Glutamatergic neuron (in vitro differentiated cells): ENCODE measurements around the gene NNT. TPM values are rescaled to one million over a fixed set of nuclear protein-coding genes. Genes with fewer than 3 reads are reported as not detected.

ENCODE experiments used
- DNase-seq: peaks from one replicate; pipeline ENCODE4 v3.0.0; 2022
- H3K27ac Mint-ChIP-seq: one replicate; pipeline ENCODE4 v1.8.0; 2020; ENCODE audit warnings: mild to moderate bottlenecking, mixed read lengths, inconsistent platforms; ENCODE audit not compliant: unreplicated experiment
- H3K27me3 Mint-ChIP-seq: one replicate; pipeline ENCODE4 v1.8.0; 2020; ENCODE audit warnings: mild to moderate bottlenecking, moderate library complexity, mixed read lengths, inconsistent platforms; ENCODE audit not compliant: unreplicated experiment
- H3K36me3 Mint-ChIP-seq: one replicate; pipeline ENCODE4 v1.8.0; 2020; ENCODE audit warnings: mild to moderate bottlenecking, mixed read lengths, inconsistent platforms; ENCODE audit not compliant: unreplicated experiment
- H3K4me1 Mint-ChIP-seq: one replicate; pipeline ENCODE4 v1.8.0; 2020; ENCODE audit warnings: mild to moderate bottlenecking, low read depth, mixed read lengths, inconsistent platforms; ENCODE audit not compliant: unreplicated experiment
- H3K4me3 Mint-ChIP-seq: one replicate; pipeline ENCODE4 v1.8.0; 2020; ENCODE audit warnings: mild to moderate bottlenecking, mixed read lengths, inconsistent platforms; ENCODE audit not compliant: unreplicated experiment
- H3K9me3 Mint-ChIP-seq: one replicate; pipeline ENCODE4 v1.8.0; 2020; ENCODE audit warnings: mild to moderate bottlenecking, moderate library complexity, mixed read lengths, inconsistent platforms; ENCODE audit not compliant: unreplicated experiment
- total RNA-seq: library from RNA; stranded (reverse); fragmentation: NEBNext Ultra II Directional; extraction: Animal tissue kit (Norgen Biotek cat#: 25700); gene quantifications from one replicate; pipeline ENCODE4 v1.2.1, GENCODE V29; 2021; ENCODE audit not compliant: unreplicated experiment
- TF ChIP-seq, protein P1 (sequence below): fragments of 200-600 bp; sonication (generic); IDR thresholded peaks from one replicate; pipeline ENCODE4 v1.5.0; 2021; ENCODE audit not compliant: partially characterized antibody, unreplicated experiment

NNT gene
- total RNA-seq, 1 donor from 2014 or later = 152 TPM

- TF ChIP-seq, protein P1, sequence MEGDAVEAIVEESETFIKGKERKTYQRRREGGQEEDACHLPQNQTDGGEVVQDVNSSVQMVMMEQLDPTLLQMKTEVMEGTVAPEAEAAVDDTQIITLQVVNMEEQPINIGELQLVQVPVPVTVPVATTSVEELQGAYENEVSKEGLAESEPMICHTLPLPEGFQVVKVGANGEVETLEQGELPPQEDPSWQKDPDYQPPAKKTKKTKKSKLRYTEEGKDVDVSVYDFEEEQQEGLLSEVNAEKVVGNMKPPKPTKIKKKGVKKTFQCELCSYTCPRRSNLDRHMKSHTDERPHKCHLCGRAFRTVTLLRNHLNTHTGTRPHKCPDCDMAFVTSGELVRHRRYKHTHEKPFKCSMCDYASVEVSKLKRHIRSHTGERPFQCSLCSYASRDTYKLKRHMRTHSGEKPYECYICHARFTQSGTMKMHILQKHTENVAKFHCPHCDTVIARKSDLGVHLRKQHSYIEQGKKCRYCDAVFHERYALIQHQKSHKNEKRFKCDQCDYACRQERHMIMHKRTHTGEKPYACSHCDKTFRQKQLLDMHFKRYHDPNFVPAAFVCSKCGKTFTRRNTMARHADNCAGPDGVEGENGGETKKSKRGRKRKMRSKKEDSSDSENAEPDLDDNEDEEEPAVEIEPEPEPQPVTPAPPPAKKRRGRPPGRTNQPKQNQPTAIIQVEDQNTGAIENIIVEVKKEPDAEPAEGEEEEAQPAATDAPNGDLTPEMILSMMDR = no peak
- Mint-ChIP-seq H3K27ac (no peak overlapping the region), H3K36me3 (peaks cover 7% of the 10 kb centered on the region), H3K4me1 (no peaks in the 10 kb centered on the region), H3K27me3 (no peaks in the 10 kb centered on the region), H3K4me3 (no peak overlapping the region), H3K9me3 (peaks cover 2% of the 10 kb centered on the region)
- no peak for DNase-seq
Observed at GRCh38 chr5:43674536-43674935, 71.6 kb downstream of the NNT start.

DNA sequence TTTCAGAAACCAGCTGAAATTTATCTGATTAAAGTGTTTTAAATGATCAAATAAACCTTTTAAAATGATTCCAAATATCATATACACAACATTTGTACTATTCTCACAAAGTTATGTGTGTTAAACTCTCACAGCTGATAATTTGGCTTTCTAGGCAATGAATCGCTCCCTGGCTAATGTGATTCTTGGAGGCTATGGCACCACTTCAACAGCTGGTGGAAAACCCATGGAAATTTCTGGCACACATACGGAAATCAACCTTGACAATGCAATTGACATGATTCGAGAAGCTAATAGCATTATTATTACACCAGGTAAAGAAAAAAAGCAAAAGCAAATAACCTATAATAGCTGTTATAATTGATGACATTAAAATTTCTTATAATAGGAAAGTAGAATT, 72.4 kb downstream of the NNT start:
- TF ChIP-seq, protein P1 = no peak
- peaks cover under 1% of the 10 kb centered on the region for H3K4me1 Mint-ChIP-seq
- H3K36me3 Mint-ChIP-seq = peaks cover 7% of the 10 kb centered on the region
- peaks cover 2% of the 10 kb centered on the region for H3K9me3 Mint-ChIP-seq
- no peak overlapping the region for H3K4me3 Mint-ChIP-seq
- no peak for DNase-seq
- no peak overlapping the region for H3K27ac Mint-ChIP-seq
- no peaks in the 10 kb centered on the region for H3K27me3 Mint-ChIP-seq

DNA sequence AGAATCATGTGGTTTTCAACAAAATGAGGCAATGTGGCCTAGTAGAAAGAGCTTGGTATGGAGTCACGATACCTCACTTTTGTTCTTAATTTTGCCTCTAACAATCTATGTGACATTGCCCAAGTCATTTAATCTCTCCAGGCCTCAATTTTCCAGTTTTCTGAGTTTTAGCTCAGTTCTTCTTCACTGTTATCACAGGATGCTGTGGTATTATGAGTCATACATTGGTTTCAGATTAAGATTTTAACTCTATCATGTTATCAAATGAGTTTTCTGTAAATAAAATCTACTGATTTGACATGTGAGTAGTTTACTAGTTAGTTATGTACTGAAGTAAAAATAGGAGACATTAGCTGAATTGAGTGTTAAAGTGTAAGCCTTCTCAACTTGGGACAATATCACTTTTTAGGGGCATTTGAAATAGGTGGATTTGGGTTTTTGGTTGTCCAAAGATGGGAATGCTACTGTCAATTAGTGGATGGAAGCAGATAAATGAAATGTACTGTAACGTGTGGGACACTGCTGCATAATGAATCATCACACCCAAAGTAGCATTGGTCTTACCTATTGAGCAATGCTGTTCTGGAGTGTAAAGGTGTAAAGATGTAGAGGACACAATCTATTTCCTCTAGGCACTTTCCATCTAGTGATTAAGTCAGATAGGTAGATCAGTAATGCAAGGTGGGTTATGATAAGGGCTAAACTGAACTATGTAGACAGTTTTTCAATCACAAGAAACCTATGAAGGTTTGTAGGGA, 73.3 kb downstream of the NNT start:
- Mint-ChIP-seq H3K27me3 (no peaks in the 10 kb centered on the region), H3K4me3 (no peak overlapping the region), H3K9me3 (no peaks in the 10 kb centered on the region), H3K36me3 (peaks cover 7% of the 10 kb centered on the region), H3K4me1 (peaks cover 2% of the 10 kb centered on the region), H3K27ac (no peak overlapping the region)
- TF ChIP-seq, protein P1 = no peak
- DNase-seq = no peak

GRCh38 chr5:43677253-43677652, 74.3 kb downstream of the NNT start:
- no peaks in the 10 kb centered on the region for H3K36me3 Mint-ChIP-seq

GRCh38 chr5:43679214-43679613, 76.2 kb downstream of the NNT start:
- Mint-ChIP-seq H3K4me1 (peaks cover 2% of the 10 kb centered on the region), H3K9me3 (no peaks in the 10 kb centered on the region), H3K27ac (no peak overlapping the region), H3K4me3 (no peak overlapping the region), H3K27me3 (no peaks in the 10 kb centered on the region), H3K36me3 (no peaks in the 10 kb centered on the region)
- TF ChIP-seq, protein P1 = no peak
- DNase-seq = no peak

More at GRCh38 chr5:43677253-43677652, 74.3 kb downstream of the NNT start:
- Mint-ChIP-seq H3K4me3 (no peak overlapping the region), H3K4me1 (peaks cover 2% of the 10 kb centered on the region), H3K27me3 (no peaks in the 10 kb centered on the region), H3K27ac (no peak overlapping the region), H3K9me3 (no peaks in the 10 kb centered on the region)
- TF ChIP-seq, protein P1 = no peak
- DNase-seq = no peak
